Measurements from ENCODE around the gene CAPN8.
"Not testable (repeated sequence)": the region's sequence is repeated elsewhere in the genome, so short reads cannot be mapped to it uniquely, and the experiment has no call there.

Gene CAPN8

DNA sequence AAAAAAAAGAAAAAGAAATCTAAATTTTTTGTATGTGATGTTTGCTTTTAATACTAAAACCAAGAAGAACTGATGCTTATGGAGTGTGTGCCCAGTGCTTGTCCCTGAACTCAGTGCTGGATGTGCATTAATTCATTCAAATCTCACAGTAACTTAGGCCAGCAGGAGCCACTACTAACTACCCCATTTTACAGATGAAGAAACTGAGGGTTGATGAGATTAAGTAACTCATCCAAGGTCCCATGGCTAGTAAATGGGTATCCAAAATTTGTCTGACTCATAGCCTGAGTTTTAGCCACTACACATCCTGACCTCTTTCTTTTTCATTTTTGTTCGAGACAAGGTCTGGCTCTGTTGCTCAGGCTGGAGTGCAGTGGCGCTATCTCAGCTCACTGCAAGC lies 144.4 kb downstream of the CAPN8 start:
- no peak for DNase-seq

GRCh38 chr1:223520200-223520599 lies 145.3 kb downstream of the CAPN8 start:
- DNase-seq, result no peak

- no peak for DNase-seq
These were observed 146.4 kb downstream of the CAPN8 start for GRCh38 chr1:223519116-223519515.

DNA sequence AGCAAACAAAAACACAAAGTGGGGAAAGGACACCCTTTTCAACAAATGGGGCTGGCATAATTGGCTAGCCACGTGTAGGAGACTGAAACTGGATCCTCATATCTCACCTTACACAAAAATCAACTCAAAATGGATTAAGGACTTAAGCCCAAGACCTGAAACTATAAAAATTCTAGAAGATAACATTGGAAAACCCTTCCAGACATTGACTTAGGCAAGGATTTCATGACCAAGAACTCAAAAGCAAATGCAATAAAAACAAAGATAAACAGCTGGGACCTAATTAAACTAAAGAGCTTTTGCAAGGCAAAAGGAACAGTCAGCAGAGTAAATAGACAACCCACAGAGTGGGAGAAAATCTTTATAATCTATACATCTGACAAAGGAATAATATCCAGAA lies 146.9 kb downstream of the CAPN8 start:
- DNase-seq, result not testable (repeated sequence)

DNA sequence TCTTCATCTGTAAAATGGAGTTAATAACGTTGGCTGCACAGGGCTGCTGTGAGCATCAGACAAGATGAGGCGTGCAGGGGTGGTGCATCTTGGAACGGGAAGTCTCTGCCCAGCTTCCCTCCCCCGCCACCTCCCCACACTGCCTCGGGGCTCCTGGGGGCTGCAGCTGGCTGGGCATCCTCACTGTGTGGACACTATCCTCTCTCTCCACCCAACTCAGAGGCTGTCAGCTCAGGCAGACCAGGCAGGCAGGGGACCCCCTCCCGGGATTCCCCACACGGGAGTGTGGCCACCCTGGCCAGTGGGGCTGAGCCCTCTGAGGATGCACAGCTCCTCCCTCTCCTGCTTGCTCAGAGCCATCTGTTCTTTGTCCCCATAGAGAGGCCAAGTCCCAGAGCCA lies 149.6 kb downstream of the CAPN8 start:
- peak; percentile 26 for DNase-seq

- DNase-seq, result peak; percentile 65
These were observed 150.1 kb downstream of the CAPN8 start for GRCh38 chr1:223515421-223515820.

DNA sequence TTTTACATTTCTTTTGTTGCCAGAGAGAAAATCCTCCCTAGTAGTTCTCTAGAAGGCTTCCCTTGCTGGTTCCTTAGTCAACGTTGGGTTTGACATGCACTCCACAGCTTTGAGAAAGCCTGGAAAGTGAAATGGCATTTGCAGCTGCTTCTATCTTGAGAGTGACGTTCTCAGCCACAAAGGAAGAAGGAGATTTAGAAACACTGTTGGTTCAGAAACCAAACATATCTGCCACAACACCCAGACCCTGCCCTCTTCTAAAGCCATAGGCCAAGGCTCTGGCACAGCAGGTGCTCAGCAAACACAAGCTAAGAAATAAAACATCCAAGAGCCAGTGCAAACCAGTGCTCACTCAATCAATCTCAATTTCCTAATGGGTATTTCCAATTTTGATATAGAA lies 150.9 kb downstream of the CAPN8 start:
- no peak for DNase-seq

DNA sequence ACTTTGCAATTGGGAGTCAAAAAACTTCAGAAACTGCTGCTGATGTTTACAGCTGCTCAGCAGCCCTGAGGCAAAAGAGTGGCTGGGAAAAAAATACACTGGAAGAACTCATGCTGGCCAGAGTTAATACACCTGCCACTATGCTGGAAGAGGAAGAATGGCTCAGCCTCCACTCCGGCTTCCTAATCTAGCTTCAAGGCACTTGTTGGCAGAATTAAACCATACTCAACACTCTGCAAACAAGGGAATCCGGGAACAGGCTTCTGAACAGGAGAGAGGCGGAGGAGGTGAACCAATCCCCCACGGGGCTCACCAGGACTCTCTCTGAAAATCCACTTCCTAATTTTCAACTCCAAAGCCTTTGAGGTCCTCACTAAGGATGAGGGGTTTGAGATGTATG lies 152.2 kb downstream of the CAPN8 start:
- no peak for DNase-seq

DNA sequence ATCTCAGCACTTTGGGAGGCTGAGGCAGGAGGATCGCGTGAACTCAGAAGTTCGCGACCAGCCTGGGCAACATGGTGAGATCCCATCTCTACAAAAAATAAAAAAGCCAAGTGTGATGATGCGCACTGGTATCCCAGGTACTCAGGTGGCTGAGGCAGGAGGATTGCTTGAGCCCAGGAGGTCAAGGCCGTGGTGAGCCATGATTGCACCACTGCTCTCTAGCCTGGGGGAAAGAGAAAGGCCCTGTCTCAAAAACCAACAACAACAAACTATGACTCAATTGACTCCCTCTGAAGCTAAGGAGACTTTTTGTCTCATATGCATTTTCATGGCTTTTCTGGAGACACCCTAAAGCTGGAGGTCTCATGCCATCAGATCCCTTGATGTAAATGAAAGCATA lies 153.4 kb downstream of the CAPN8 start:
- no peak for DNase-seq

- no peak for DNase-seq
These were observed 156.7 kb downstream of the CAPN8 start for GRCh38 chr1:223508796-223509195.

- DNase-seq, result no peak
These were observed 160.8 kb downstream of the CAPN8 start for GRCh38 chr1:223504741-223505140.

DNA sequence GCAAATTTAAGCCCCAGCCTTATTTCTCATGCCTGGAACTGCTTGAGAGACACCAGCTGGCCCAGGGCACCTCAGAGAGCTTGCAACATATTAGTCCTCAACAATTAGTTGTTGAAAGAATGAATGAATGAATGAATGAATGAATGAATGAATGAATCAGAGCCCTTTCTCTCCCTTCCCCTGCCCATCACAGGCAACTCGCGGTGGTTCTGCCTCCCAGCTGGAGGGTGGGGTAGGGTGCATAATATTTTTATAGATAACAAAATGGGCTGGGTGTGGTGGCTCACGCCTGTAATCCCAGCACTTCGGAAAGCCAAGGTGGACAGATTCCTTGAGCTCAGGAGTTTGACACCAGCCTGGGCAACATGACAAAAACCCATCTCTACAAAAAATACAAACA lies 162.2 kb downstream of the CAPN8 start:
- no peak for DNase-seq

DNA sequence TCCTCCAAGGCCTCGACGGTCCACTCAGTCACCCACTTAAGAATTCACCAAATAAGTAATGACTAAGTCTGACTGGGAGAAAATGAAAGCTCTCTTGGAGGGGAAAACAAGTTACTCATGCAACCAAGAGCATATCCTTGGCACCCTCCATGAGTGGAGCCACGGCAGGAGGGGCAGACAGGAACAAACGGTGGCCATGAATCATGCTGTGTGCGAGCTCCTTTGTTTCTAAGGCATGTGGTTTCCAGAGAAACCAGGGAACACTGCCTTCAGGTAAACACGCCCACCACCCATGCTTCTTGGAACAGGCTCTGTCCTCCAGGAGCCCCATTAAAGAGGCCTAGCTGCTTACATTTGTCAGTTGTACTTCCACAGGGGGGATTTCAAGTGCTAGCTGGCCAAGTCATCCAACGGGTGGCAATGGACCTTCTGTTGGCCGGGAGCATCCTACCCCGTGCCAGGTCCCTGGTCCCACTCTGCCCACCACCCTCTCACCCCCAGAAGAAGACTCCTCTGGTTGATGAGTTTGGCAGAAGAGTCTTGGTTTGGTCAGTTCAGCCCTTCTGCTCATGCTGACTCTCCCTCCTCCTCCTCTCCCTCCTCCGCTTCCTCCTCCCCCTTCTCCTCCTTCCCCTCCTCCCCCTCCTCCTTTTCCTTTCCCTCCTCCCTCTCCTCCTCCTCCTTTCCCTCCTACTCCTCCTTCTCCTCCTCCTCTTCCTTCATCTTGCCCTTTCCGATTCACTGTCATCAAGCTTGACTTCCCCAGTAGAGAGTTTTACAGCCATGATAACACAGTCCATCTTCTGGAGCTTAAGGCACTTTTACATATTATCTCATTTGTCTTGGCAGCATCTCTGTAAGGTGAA lies 164.7 kb downstream of the CAPN8 start:
- DNase-seq, result peak; percentile 19

DNA sequence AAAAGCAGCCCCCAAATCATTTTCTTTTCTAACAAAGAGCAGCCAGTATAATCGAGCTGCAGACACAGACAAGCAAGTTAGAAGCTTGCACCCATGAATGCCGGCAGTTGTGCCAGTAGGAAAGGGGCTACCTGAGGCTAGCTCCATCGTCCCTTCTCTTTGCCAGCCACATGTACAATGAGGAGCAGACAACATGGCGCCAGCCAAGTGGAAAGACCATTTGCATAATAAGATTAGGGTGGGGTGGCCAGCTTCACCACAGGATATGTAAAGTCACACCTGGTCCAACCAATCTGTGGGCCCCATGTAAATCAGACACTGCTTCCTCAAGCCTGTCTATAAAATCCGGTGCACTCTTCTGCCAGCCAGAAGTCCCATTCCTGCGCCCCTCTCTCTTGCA lies 168.6 kb downstream of the CAPN8 start:
- no peak for DNase-seq

- no peak for DNase-seq
These were observed 170.4 kb downstream of the CAPN8 start for GRCh38 chr1:223494926-223495645.

GRCh38 chr1:223492044-223492443 lies 173.5 kb downstream of the CAPN8 start:
- DNase-seq, result no peak
